ENCODE measurements around the gene SYT2.
"Not testable (repeated sequence)": the region's sequence is repeated elsewhere in the genome, so short reads cannot be mapped to it uniquely, and the experiment has no call there.

SYT2 gene

GRCh38 chr1:202639500-202639899 is 70.8 kb downstream of the SYT2 start:
- no peak for DNase-seq

DNA sequence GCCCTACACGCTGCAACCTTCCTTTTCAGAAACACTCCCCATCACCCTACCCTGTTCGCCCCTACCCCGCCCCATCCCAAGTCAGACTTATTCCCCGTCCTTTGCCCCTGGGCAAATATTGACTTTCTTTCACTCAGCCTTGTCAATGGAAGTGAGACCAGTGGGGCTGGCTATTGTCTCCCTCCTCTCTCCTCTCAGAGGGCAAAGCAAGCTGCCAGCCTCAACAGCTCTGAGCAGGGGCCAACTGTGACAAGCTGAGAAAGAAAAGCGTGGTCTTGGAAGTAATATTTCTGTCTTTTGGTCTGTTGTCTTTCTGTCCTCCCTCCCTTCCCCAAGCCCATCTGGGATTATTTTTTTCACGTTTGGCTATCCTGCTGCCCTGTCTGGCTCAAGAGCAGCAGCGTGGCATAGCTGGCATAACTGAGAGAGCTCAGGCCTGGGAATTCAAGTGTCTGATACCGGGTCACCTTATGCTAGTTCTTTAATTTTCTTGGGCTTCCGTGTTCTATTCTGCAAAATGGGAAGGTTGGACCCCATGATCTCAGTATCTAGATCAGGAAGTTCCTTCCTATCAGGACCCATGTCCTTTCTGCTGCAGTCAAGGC is 71.5 kb downstream of the SYT2 start:
- not testable (repeated sequence) for DNase-seq

- no peak for DNase-seq
Measured at GRCh38 chr1:202638019-202638700, 72.1 kb downstream of the SYT2 start.

GRCh38 chr1:202637321-202638018 is 72.8 kb downstream of the SYT2 start:
- DNase-seq: not testable (repeated sequence)

GRCh38 chr1:202636171-202636570 is 74.1 kb downstream of the SYT2 start:
- DNase-seq: not testable (repeated sequence)

- DNase-seq: no peak
Measured at GRCh38 chr1:202632241-202632640, 78.0 kb downstream of the SYT2 start.

DNA sequence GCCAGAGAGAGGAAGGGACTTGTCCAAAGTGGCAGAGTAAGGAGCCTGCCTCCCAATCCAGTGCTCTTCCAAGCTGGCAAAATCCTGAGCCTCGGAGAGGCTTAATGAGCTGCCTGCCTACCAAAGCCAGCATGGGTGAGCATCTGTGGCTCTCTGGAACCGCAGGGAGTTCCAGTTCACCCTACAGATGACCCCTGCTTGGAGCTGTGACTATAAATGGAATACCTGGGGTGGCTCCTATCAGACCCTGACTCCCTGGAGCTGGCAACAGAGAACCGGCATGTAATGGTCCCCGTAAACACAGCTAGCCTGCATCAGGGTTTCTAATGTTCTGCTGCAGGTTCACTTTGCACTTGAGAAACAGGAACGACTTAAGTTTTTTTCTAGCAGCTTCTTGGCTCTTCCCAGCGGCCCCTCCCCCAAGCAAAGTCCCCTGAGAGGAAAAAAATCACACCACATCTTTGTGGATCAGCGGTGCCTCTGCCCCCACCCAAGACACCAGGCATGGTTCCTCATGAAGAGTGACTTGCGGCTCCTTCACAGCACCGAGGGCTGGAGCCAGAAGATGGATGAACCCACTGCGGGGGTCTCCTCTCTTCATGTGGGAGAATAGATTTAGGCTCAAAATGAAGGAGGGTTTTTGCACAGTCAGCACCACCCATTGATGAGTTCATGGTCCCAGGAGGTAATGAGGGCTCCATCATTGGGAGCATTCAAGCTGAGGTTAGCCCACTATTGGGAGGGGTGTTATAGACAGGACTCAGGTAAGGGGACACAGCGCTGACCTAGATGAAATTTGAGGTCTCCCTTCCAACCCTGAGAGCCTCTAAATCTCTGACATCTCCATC is 79.0 kb downstream of the SYT2 start:
- DNase-seq: no peak

- no peak for DNase-seq
Measured at GRCh38 chr1:202630541-202630940, 79.7 kb downstream of the SYT2 start.

DNA sequence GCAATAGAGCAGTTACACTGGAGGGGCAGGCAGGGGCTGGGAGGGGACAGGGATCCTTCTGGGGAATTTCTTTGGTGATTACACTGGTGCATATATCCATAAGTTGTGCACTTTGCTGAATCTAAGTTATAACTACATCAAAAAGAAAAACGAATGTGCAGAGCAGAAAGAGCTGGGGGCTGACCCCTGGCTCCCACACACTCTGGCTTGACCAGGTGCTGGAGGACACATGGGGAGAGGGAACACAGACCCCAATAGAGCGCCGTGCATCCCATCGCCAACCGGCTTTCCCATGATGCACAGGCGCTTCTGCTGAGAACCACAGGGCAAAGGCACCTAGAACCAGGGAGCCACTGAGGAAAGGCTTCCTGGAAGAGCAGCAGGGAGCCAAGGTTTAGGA is 80.2 kb downstream of the SYT2 start:
- not testable (repeated sequence) for DNase-seq

DNA sequence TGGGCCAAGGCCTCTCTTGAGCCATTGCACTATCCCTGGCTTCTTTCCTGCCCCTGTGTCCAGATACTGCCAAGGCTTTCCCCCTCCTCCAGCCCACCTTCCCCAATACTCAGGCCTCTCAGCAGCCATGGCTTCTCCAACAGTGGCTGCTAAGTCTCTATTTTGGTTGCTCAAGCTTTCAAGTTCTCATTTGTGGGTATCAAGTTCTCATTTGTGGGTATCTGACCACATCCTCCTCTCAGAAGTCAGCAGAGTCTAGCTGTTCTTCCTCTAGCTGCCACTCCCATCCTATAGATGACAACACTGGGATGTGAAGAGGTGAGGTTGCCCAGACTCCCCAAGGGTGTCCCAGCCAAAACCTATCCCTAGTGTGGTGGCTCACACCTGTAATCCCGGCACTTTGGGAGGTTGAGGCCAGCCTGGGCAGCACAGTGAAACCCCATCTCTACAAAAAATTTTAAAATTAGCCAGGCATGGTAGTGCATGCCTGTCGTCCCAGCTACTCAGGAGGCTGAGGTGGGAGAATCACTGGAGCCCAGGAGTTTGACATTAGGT is 80.9 kb downstream of the SYT2 start:
- not testable (repeated sequence) for DNase-seq

DNA sequence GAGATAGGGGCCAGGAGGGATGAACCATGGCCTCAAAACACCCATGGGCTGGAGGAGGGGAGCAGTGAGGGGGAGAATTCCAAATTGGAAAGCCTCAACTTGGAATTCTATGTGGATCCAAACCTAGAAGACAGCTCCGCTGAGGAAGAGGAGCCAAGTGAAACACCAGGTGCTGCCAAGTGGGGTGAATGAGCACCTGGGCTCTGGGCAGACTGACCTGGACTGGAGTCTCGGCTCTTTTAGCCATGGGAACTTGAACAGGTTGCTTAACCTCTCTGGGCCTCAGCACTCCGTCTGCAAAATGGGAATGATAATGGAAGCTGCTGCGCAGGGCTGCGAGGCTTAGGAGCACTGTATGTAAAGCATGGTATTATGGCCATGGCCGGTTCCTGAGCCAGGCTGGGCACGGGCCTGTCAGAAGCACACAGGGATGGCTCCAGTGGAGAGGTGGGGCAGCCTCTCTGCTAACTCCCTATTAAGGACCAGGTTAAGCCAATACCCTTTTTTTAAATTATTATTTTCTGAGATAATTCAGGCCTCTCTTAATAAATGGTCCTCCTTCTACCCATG is 81.5 kb downstream of the SYT2 start:
- no peak for DNase-seq

DNA sequence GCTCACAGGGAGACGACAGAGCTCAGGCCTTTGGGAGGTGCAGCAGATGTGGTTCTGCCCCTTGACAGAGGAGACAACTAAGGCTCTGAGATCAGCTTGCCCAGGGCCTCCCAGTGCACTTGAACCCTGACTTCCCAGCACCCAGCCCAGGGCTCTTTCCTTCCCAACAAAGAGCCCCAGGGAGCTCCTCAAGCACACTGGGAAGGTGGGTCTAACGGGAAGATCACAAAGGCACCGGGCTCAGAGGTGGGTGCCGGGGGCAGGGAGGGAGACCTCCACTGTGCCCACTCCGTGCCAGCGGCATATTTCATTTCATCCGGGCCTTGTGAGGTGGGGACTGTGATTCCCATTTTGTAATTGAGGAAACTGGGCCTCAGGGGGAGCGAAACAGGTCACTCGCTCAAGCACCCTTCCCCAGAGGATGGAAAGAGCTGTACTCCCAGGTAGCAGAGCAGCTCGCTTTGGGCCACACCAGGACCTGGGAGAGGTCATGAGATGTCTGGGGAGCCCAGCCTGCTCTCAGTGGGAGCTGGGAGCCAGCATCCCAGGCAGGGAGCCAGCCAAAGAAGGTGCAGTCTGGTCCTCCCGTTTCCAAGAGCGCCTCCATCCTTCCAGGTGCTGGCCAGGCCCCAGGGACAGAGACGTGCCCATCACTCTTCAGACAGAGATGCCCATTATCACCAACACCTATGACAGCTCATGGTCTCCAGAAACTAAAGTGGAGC is 82.3 kb downstream of the SYT2 start:
- DNase-seq: no peak

- DNase-seq: not testable (repeated sequence)
Measured at GRCh38 chr1:202627036-202627435, 83.2 kb downstream of the SYT2 start.

GRCh38 chr1:202625416-202626360 is 84.6 kb downstream of the SYT2 start:
- DNase-seq: no peak

DNA sequence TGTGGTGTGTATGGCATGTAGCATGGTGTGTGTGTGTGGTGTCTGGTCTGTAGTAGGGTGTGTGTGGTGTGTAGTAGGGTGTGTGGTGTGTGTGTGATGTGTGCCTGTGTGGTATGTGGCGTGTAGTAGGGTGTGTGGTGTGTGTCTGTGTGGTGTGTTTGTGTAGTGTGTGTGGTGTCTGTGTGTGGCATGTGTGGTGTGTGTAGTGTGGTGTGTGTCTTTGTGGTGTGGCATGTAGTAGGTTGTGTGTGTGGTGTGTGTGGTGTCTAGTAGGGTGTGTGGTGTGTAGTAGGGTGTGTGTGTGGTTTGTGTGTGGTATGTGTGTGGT is 85.5 kb downstream of the SYT2 start:
- no peak for DNase-seq

- no peak for DNase-seq
Measured at GRCh38 chr1:202624088-202624780, 86.0 kb downstream of the SYT2 start.

- DNase-seq: not testable (repeated sequence)
Measured at GRCh38 chr1:202623476-202623875, 86.8 kb downstream of the SYT2 start.

GRCh38 chr1:202623075-202623474 is 87.2 kb downstream of the SYT2 start:
- no peak for DNase-seq

- no peak for DNase-seq
Measured at GRCh38 chr1:202622388-202622787, 87.9 kb downstream of the SYT2 start.

DNA sequence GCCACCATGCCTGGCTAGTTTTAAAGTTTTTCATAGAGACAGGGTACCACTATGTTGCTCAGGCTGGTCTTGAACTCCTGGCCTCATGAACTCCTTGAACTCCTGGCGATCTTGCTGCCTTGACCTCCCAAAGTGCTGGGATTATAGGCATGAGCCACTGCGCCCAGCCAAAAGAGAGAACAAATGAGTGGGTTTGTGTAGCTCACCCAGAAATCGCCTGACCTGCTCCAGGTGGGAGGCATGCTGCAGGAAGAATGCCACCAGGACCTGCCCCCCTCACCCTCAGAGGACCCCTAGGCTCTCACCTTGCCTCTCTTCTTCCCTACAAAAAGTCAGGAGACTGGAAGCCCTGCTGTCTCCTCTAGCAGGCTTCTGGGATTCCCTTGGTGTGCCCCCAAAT is 88.8 kb downstream of the SYT2 start:
- no peak for DNase-seq
